ENCODE data around the gene NOS2. TPM values are rescaled to one million over a fixed set of nuclear protein-coding genes. Genes with fewer than 3 reads are reported as not detected.

The NOS2 gene
- polyA plus RNA-seq, 1 donor (not counting 4 experiments of a cell fraction or from before 2014, with no cell fraction given), result not detected

GRCh38 chr17:27743281-27743885 lies 56.9 kb downstream of the NOS2 start:
- FAIRE-seq (no peak), DNase-seq (ENCODE audit: low read depth, low spot score) (no peak)
- H3K4me1 ChIP-seq (ENCODE audit: control insufficient read depth, extremely low read depth, insufficient read depth, low read length), result no peaks in the 10 kb centered on the region
- H3K36me3 ChIP-seq (ENCODE audit: control insufficient read depth in 2 of 2, extremely low read depth in 1 of 2, insufficient read depth in 2 of 2, low read length in 2 of 2), result no peaks in the 10 kb centered on the region
- no peak overlapping the region for H3K4me3 ChIP-seq (ENCODE audit: control insufficient read depth in 2 of 3, extremely low read depth in 1 of 3, insufficient read depth in 2 of 3, low read depth in 1 of 3, low read length in 3 of 3)
- no peaks in the 10 kb centered on the region for H3K79me2 ChIP-seq (ENCODE audit: control insufficient read depth, insufficient read depth, low read length)
- H3K27me3 ChIP-seq (ENCODE audit: control insufficient read depth, extremely low read depth, insufficient read depth, low read length), result no peaks in the 10 kb centered on the region
- no peak overlapping the region for H2AFZ ChIP-seq (ENCODE audit: control insufficient read depth, low read length)
- no peaks in the 10 kb centered on the region for H3K9me1 ChIP-seq (ENCODE audit: control insufficient read depth, extremely low read depth, insufficient read depth, low read length)
- dilution Hi-C loops (cut with MboI; ENCODE audit: extremely low pct_ligation_motif_present, low sequenced_read_pairs), result no loop called here
- no peaks in the 10 kb centered on the region for H3K9me3 ChIP-seq (ENCODE audit: control insufficient read depth, low read depth, low read length)
- H3K9ac ChIP-seq (ENCODE audit: control insufficient read depth, extremely low read depth, insufficient read depth, low read length), result no peak overlapping the region
- no peaks in the 10 kb centered on the region for H4K20me1 ChIP-seq (ENCODE audit: control insufficient read depth, extremely low read depth, insufficient read depth, low read length)
- H3K4me2 ChIP-seq (ENCODE audit: control insufficient read depth, extremely low read depth, insufficient read depth, low read depth, low read length), result no peak overlapping the region
- TF ChIP-seq EZH2 (IDR thresholded peaks at IDR 0.05; ENCODE audit: low read length), result no peak
- H3K27ac ChIP-seq (ENCODE audit: control insufficient read depth, insufficient read depth, low read length), result no peak overlapping the region

DNA sequence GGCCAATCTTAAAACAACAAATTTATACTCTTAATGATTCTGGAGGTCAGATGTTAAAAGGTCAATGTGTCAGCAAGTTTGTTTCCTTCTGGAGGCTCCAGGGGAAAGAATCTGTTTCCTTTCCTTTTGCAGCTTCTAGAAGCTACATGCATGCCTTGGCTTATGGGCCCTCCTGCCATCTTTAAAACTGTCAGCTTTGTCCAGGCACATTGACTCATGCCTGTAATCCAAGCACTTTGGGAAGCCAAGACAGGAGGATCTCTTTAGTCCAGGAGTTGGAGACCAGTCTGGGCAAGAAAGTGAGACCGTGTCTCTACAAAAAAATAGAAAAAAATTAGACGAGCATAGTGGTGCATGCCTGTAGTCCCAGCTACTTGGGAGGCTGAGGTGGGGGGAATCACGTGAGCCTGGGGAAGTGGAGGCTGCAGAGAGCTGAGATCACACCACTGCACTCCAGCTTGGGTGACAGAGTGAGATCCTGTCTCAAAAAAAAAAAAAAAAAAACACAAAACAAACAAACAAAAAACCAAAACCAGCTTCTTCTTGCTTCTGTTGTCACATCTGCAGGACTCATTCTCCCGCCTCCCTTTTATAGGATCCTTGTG lies 58.3 kb downstream of the NOS2 start:
- no peaks in the 10 kb centered on the region for H3K4me1 ChIP-seq (ENCODE audit: control insufficient read depth, extremely low read depth, insufficient read depth, low read length)
- no peaks in the 10 kb centered on the region for H3K27me3 ChIP-seq (ENCODE audit: control insufficient read depth, extremely low read depth, insufficient read depth, low read length)
- H3K4me3 ChIP-seq (ENCODE audit: control insufficient read depth in 2 of 3, extremely low read depth in 1 of 3, insufficient read depth in 2 of 3, low read depth in 1 of 3, low read length in 3 of 3), result no peak overlapping the region
- H2AFZ ChIP-seq (ENCODE audit: control insufficient read depth, low read length), result no peak overlapping the region
- H3K9ac ChIP-seq (ENCODE audit: control insufficient read depth, extremely low read depth, insufficient read depth, low read length), result no peak overlapping the region
- dilution Hi-C loops (cut with MboI; ENCODE audit: extremely low pct_ligation_motif_present, low sequenced_read_pairs), result no loop called here
- no peaks in the 10 kb centered on the region for H3K9me3 ChIP-seq (ENCODE audit: control insufficient read depth, low read depth, low read length)
- no peaks in the 10 kb centered on the region for H3K36me3 ChIP-seq (ENCODE audit: control insufficient read depth in 2 of 2, extremely low read depth in 1 of 2, insufficient read depth in 2 of 2, low read length in 2 of 2)
- no peaks in the 10 kb centered on the region for H4K20me1 ChIP-seq (ENCODE audit: control insufficient read depth, extremely low read depth, insufficient read depth, low read length)
- no peak for TF ChIP-seq EZH2 (IDR thresholded peaks at IDR 0.05; ENCODE audit: low read length)
- TF ChIP-seq, protein P1, sequence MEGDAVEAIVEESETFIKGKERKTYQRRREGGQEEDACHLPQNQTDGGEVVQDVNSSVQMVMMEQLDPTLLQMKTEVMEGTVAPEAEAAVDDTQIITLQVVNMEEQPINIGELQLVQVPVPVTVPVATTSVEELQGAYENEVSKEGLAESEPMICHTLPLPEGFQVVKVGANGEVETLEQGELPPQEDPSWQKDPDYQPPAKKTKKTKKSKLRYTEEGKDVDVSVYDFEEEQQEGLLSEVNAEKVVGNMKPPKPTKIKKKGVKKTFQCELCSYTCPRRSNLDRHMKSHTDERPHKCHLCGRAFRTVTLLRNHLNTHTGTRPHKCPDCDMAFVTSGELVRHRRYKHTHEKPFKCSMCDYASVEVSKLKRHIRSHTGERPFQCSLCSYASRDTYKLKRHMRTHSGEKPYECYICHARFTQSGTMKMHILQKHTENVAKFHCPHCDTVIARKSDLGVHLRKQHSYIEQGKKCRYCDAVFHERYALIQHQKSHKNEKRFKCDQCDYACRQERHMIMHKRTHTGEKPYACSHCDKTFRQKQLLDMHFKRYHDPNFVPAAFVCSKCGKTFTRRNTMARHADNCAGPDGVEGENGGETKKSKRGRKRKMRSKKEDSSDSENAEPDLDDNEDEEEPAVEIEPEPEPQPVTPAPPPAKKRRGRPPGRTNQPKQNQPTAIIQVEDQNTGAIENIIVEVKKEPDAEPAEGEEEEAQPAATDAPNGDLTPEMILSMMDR (optimal IDR thresholded peaks at IDR 0.05 in 1 of 3, IDR thresholded peaks at IDR 0.05 in 1 of 3, conservative IDR thresholded peaks at IDR 0.05 in 1 of 3; ENCODE audit: extremely low read depth in 1 of 3, insufficient read depth in 2 of 3, low read length in 3 of 3), result no peak
- DNase-seq (ENCODE audit: low read depth, low spot score) (no peak), FAIRE-seq (no peak)
- no peaks in the 10 kb centered on the region for H3K79me2 ChIP-seq (ENCODE audit: control insufficient read depth, insufficient read depth, low read length)
- no peak overlapping the region for H3K27ac ChIP-seq (ENCODE audit: control insufficient read depth, insufficient read depth, low read length)
- H3K9me1 ChIP-seq (ENCODE audit: control insufficient read depth, extremely low read depth, insufficient read depth, low read length), result no peaks in the 10 kb centered on the region
- H3K4me2 ChIP-seq (ENCODE audit: control insufficient read depth, extremely low read depth, insufficient read depth, low read depth, low read length), result no peak overlapping the region
